SK-N-MC (cell line): ENCODE data around the gene ACMSD.
"Not testable (repeated sequence)": the region's sequence is repeated elsewhere in the genome, so short reads cannot be mapped to it uniquely, and the experiment has no call there.

Experiments used
- DNase-seq: peaks from one replicate; pipeline ENCODE4 v3.0.0-alpha.2; 2011; ENCODE audit warnings: low read depth, low spot score
- H3K27ac ChIP-seq: fragments of 200-600 bp; sonication (generic); 2 replicates; pipeline ENCODE4 v1.5.1; 2016; ENCODE audit warnings: mixed run types
- H3K36me3 ChIP-seq: fragments of 200-600 bp; sonication (generic); 2 replicates; pipeline ENCODE4 v1.6.1; 2017; ENCODE audit warnings: antibody characterized with exemption, low read length, mixed read lengths; ENCODE audit not compliant: insufficient read depth
- H3K4me3 ChIP-seq: fragments of 200-600 bp; sonication (generic); 2 replicates; pipeline ENCODE4 v1.5.1; 2016
- H3K9ac ChIP-seq: fragments of 200-600 bp; sonication (generic); 2 replicates; pipeline ENCODE4 v1.8.0; 2017; ENCODE audit warnings: mixed run types, mixed read lengths; ENCODE audit not compliant: insufficient read length
- H3K9me3 ChIP-seq: fragments of 200-600 bp; sonication (generic); 2 replicates; pipeline ENCODE4 v1.6.1; 2017; ENCODE audit warnings: low read depth, mild to moderate bottlenecking, antibody characterized with exemption, low read length, moderate library complexity, mixed read lengths
- EZH2 ChIP-seq: fragments of 200-600 bp; sonication (generic); IDR thresholded peaks from one replicate; pipeline ENCODE4 v1.6.1; 2017; ENCODE audit warnings: antibody characterized with exemption
- FOXP2 ChIP-seq: optimal IDR thresholded peaks from 2 replicates; pipeline ENCODE3; 2011; ENCODE audit warnings: mild to moderate bottlenecking, moderate library complexity; ENCODE audit not compliant: insufficient read depth; ENCODE audit errors: extremely low read length, control extremely low read depth
- POLR2AphosphoS5 ChIP-seq: IDR thresholded peaks from 2 replicates; pipeline ENCODE4 v1.6.1; 2012; ENCODE audit warnings: mild to moderate bottlenecking, low read depth, low read length, borderline replicate concordance

Gene ACMSD

DNA sequence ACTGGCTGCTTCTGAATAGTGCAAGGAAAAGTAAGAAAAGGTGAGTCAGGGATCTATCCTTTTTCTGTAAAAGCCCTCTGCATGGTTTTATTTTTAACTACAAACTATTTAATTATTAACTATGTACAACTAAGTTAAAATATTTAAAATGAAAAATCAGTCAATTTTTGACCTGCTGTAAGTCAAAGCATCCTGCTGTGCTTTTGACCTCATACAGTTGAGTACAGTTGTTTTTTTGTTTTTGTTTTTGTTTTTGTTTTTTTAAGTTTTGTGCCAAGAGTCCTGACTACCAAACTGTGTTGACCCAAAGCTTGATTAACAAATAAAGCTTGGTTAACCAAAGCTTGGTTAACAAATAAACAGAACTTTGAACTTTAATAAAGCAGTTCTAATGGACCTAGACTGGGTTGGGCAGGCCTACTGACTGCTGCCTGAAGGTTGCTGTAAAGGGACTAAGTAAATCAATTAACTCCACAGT, at the start of gene ACMSD:
Gene ACMSD, plus strand, starts transcription at position 474 of the 478 bp plus-strand sequence. CDS start 67 bp downstream, outside the sequence.
- TF ChIP-seq POLR2AphosphoS5 (no peak), FOXP2 (no peak), EZH2 (no peak)
- no peak for DNase-seq
- Histone ChIP-seq H3K27ac (no peak within 1 kb of the TSS), H3K4me3 (no peak within 1 kb of the TSS), H3K36me3 (no peaks in the 10 kb centered on the region), H3K9me3 (no peaks in the 10 kb centered on the region), H3K9ac (no peak within 1 kb of the TSS)

DNA sequence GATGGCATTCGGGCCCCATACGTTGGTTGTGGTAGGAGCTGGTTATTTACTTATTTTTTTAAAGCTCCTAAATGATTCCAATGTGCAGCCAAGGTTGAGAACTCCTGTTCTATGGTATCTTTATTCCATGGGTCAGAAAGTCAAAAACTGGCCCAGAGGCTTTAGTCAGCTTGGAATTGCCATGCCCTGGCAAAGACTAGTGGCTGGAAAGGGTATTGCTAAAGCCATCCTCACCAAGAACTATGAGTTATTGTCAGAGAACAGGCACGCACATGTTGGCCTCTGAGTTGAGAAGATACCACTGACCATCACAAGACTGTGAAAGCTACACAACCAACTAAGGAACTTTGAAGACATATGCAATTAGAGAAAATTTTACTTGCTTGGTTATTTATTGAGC, 47.9 kb upstream of the ACMSD start:
- H3K9me3 ChIP-seq, result no peaks in the 10 kb centered on the region

DNA sequence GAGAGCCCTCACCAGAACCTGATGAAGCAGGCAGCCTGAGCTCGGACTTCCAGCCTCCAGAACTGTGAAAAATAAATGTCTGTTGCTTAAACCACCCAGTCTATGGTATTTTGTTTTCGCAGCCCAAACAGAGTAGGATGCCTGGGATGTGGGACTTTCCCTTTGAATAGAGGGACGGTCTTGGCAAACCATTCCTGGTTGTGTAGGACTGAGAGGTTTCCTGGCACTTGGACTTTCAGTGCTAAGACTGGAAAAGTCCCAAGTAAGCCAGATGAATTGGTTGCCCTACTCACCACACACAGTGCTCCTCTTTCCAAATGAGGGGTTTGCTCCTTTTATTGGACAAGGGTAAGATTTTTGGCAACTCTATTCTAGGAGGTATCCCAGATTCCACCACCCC, 46.8 kb upstream of the ACMSD start:
- DNase-seq, result no peak
- H3K4me3 ChIP-seq, result no peak overlapping the region
- no peaks in the 10 kb centered on the region for H3K9me3 ChIP-seq
- no peak overlapping the region for H3K27ac ChIP-seq
- TF ChIP-seq FOXP2, result no peak
- no peak for TF ChIP-seq POLR2AphosphoS5
- no peak for TF ChIP-seq EZH2
- H3K9ac ChIP-seq, result no peak overlapping the region
- H3K36me3 ChIP-seq, result no peaks in the 10 kb centered on the region

More for the DNA sequence above, 47.9 kb upstream of the ACMSD start:
- Histone ChIP-seq H3K27ac (no peak overlapping the region), H3K4me3 (no peak overlapping the region), H3K36me3 (no peaks in the 10 kb centered on the region), H3K9ac (no peak overlapping the region)
- no peak for DNase-seq
- TF ChIP-seq POLR2AphosphoS5 (no peak), EZH2 (no peak), FOXP2 (no peak)

DNA sequence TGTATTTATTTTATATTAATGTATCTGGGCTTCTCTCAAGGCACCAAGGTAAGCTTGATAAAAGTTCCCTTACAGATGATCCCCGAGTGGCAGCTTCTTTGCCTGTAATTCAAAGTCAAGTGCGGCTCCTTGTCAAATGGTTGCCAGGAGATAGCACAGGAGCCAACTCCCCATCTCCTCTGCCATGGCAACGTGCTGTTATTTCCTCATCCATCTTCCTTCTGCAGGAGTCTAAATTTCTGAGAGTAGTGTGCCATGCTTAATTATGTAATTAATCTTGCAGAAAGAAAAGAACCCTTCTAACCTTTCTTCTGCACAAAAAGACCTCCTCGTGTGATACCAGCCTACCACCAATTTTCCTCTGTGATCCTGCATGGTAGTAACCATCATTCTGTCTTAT, 46.2 kb upstream of the ACMSD start:
- Histone ChIP-seq H3K27ac (no peak overlapping the region), H3K36me3 (no peaks in the 10 kb centered on the region), H3K9me3 (no peaks in the 10 kb centered on the region), H3K4me3 (no peak overlapping the region), H3K9ac (no peak overlapping the region)
- no peak for DNase-seq
- TF ChIP-seq POLR2AphosphoS5 (no peak), FOXP2 (no peak), EZH2 (no peak)

DNA sequence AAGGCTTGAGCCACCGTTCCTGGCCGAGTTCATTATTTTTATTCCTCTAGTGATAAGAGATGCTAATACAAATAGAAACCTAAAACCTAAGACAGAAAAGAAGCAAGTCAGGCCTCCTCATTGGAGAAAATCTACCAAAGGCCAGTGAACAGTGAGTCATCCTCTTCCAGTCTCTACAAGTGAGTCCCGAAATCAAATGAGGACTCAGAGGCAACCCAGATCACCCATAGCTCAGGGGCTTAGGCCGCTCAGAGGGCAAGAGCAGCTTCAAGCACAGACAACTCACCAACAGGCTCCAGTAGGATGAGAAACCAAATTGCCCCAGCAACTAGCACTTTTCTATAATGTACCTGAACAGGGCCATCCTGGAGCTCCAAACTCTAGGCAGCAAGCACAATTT, 42.7 kb upstream of the ACMSD start:
- H3K4me3 ChIP-seq, result no peak overlapping the region
- no peaks in the 10 kb centered on the region for H3K36me3 ChIP-seq
- no peak for DNase-seq
- H3K9ac ChIP-seq, result no peak overlapping the region
- TF ChIP-seq POLR2AphosphoS5 (no peak), FOXP2 (no peak), EZH2 (no peak)
- no peak overlapping the region for H3K27ac ChIP-seq
- H3K9me3 ChIP-seq, result no peaks in the 10 kb centered on the region

DNA sequence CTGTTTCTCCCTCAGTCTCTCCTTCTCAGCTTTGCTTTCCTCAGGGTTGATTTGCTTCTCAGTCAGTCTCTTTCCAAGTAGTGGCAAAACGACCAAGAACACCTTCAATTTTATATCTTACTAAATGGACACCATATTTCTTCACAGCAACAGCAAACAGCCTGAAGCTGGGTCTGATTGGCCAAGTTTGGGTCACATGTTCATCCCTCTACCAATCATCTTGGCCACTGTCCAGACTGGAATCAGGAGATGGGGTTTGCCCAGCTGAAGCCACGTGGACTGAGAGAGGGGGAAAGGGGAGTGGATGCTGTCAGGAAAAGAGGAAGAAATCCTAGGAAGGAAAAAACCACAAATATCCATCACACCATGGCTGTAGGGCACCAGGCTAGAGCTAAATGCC, 42.0 kb upstream of the ACMSD start:
- DNase-seq, result no peak
- H3K4me3 ChIP-seq, result no peak overlapping the region
- no peaks in the 10 kb centered on the region for H3K36me3 ChIP-seq
- no peak overlapping the region for H3K9ac ChIP-seq
- H3K27ac ChIP-seq, result no peak overlapping the region
- H3K9me3 ChIP-seq, result no peaks in the 10 kb centered on the region
- no peak for TF ChIP-seq EZH2
- no peak for TF ChIP-seq POLR2AphosphoS5
- TF ChIP-seq FOXP2, result no peak

DNA sequence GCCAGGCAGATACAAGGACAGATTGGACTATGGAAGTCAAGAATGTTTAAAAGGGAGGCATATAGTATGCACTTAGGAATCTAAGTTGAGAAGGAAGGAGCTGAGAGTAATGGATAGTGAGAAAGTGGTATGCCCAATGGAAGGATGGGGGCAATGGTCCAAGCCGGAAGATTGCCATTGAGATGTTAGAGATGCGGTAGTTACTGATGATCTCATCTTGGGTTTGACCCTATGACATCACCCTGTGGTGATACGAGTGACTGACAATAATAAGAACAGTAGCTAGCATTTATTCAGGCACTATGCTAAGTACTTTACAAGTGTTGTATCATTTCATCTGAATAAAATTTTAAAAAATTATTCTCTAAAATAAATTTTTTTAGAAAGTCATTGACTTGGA, 38.5 kb upstream of the ACMSD start:
- Histone ChIP-seq H3K9me3 (no peaks in the 10 kb centered on the region), H3K27ac (no peak overlapping the region), H3K4me3 (no peak overlapping the region), H3K9ac (no peak overlapping the region), H3K36me3 (no peaks in the 10 kb centered on the region)
- TF ChIP-seq POLR2AphosphoS5 (no peak), EZH2 (no peak), FOXP2 (no peak)
- no peak for DNase-seq

DNA sequence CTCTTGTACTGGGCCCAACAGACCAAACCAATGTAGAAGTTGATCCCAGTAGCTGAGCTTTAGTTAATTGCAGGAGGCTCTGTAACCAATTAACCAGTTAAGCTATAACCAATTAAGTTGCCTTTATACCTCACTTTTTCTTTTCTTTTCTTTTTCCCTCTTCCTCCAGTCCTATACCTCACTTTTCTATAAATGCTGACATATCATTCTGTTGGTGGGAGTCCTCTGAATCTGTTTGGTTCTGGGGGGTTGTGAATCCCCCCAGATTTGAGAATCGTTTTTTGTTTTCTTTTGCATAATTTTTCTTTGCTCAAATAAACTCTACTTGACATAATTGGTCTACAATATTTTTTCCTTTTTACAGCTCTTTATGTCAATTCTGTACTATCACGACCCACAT, 38.1 kb upstream of the ACMSD start:
- no peak overlapping the region for H3K9ac ChIP-seq
- no peak for DNase-seq
- no peaks in the 10 kb centered on the region for H3K36me3 ChIP-seq
- no peak overlapping the region for H3K4me3 ChIP-seq
- H3K9me3 ChIP-seq, result no peaks in the 10 kb centered on the region
- no peak overlapping the region for H3K27ac ChIP-seq
- TF ChIP-seq POLR2AphosphoS5 (no peak), FOXP2 (no peak), EZH2 (no peak)

DNA sequence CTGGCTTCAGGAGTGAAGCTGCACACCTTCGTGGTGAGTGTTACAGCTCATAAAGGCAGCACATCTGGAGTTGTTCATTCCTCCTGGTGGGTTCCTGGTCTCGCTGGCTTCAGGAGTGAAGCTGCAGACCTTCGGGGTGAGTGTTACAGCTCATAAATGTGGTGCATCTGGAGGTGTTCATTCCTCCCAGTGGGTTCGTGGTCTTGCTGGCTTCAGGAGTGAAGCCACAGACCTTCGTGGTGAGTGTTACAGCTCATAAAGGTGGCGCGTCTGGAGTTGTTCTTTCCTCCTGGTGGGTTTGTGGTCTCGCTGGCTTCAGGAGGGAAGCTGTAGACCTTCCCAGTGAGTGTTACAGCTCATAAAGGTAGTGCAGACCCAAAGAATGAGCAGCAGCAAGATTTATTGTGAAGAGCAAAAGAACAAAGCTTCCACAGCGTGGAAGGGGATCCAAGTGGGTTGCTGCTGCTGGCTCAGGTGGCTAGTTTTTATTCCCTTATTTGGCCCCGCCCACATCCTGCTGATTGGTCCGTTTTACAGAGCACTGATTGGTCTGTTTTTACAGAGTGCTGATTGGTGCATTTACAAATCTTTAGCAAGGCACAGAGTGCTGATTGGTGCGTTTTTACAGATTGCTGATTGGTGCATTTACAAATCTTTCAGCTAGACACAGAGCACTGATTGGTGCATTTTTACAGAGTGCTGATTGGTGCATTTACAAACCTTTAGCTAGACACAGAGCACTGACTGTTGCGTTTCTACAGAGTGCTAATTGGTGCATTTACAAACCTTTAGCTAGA, 34.6 kb upstream of the ACMSD start:
- H3K9me3 ChIP-seq, H3K27ac ChIP-seq, H3K36me3 ChIP-seq, DNase-seq, H3K9ac ChIP-seq, H3K4me3 ChIP-seq: not testable (repeated sequence)
